HepG2 (cell line): ENCODE data around the gene MRRF. TPM values are rescaled to one million over a fixed set of nuclear protein-coding genes. Genes with fewer than 3 reads are reported as not detected.
A peak's percentile ranks its signal among the peaks of the same experiment; 100 is the strongest.
"Not testable (repeated sequence)": the region's sequence is repeated elsewhere in the genome, so short reads cannot be mapped to it uniquely, and the experiment has no call there.

Source experiments
- ATAC-seq: fragments of 200-7000 bp; cut with Tn5 transposase; 3 replicates; pipeline ENCODE4 v1.9.1; 2020; ENCODE audit warnings: mild to moderate bottlenecking, moderate library complexity
- BruUV-seq: library from RNA; stranded (reverse); fragments of 400-500 nt; replicated peaks from 2 replicates; lab custom pipeline; 2021; lab: Mats Ljungman, UMichigan
- CTCF ChIA-PET: fragments of 300-600 bp; formaldehyde crosslinking; extraction: SDS; loops from one replicate; lab custom pipeline; 2021; ENCODE audit warnings: low total read pairs, inconsistent platforms, low intra/inter-chr PET ratio; lab: Yijun Ruan, JAX
- POLR2A ChIA-PET: fragments of 350-600 bp; sonication (Branson Sonifier 250); formaldehyde crosslinking; loops from one replicate; lab custom pipeline; 2020; ENCODE audit warnings: antibody characterized with exemption, inconsistent platforms; lab: Yijun Ruan, JAX
- DNase-seq: peaks from one replicate; pipeline ENCODE4 v3.0.0-alpha.2; 2015; ENCODE audit warnings: low spot score
- FAIRE-seq: peaks from 3 replicates; lab custom pipeline; 2011; peaks lifted over from hg19 to GRCh38; lab: Jason Lieb, UNC
- H2AFZ ChIP-seq: one replicate; pipeline ENCODE4 v1.6.1; 2011; ENCODE audit warnings: low read length, inconsistent platforms
- H3K27ac ChIP-seq: fragments of 300-600 bp; 3 replicates; pipeline ENCODE4 v1.8.0; 2011; ENCODE audit warnings: mixed run types, mild to moderate bottlenecking, mixed read lengths, low read length, inconsistent platforms; ENCODE audit not compliant: insufficient read depth; ENCODE audit errors: extremely low read length
- H3K27me3 ChIP-seq, 2 experiments: fragments of 200-600 bp in 1 of 2; 2 replicates in 1 of 2; 3 replicates in 1 of 2; pipeline versions ENCODE4 v1.6.0 to v1.8.0; 2011; ENCODE audit warnings: low read length in 2 of 2, mild to moderate bottlenecking in 2 of 2, moderate library complexity in 2 of 2, inconsistent platforms in 1 of 2; ENCODE audit not compliant: insufficient read depth in 2 of 2, control insufficient read depth in 1 of 2
- H3K36me3 ChIP-seq, 2 experiments: fragments of 200-600 bp in 1 of 2; replicated peaks in 1 of 2; 2 replicates in 1 of 2; 3 replicates in 1 of 2; pipeline versions ENCODE4 v1.5.1 to v1.8.0; 2011; ENCODE audit warnings: low read length in 2 of 2, inconsistent platforms in 1 of 2; ENCODE audit not compliant: insufficient read depth in 2 of 2, control insufficient read depth in 1 of 2
- H3K4me1 ChIP-seq: 2 replicates; pipeline ENCODE4 v1.5.1; 2012; ENCODE audit warnings: low read length, inconsistent platforms; ENCODE audit not compliant: insufficient read depth
- H3K4me2 ChIP-seq: 2 replicates; pipeline ENCODE4 v1.6.0; 2011; ENCODE audit warnings: low read depth, low read length, inconsistent platforms
- H3K4me3 ChIP-seq, 3 experiments: fragments of 200-600 bp in 1 of 3; sonication (generic), shearing (Covaris generic) in 1 of 3; replicated peaks in 1 of 3; 2 replicates each; pipeline ENCODE4 v1.5.1; 2011 to 2016; ENCODE audit warnings: low read length in 3 of 3, inconsistent platforms in 2 of 3, low read depth in 2 of 3, mild to moderate bottlenecking in 2 of 3, control low read depth in 1 of 3, mixed read lengths in 1 of 3; ENCODE audit not compliant: insufficient read depth in 1 of 3
- H3K79me2 ChIP-seq: one replicate; pipeline ENCODE4 v1.6.1; 2011; ENCODE audit warnings: low read length, inconsistent platforms; ENCODE audit not compliant: insufficient read depth
- H3K9ac ChIP-seq: 2 replicates; pipeline ENCODE4 v1.6.0; 2011; ENCODE audit warnings: mild to moderate bottlenecking, low read depth, low read length, inconsistent platforms; ENCODE audit not compliant: insufficient read depth
- H3K9me3 ChIP-seq: 2 replicates; pipeline ENCODE4 v1.5.1; 2012; ENCODE audit warnings: mild to moderate bottlenecking, low read length
- H4K20me1 ChIP-seq: 2 replicates; pipeline ENCODE4 v1.6.0; 2011; ENCODE audit warnings: inconsistent platforms, mild to moderate bottlenecking, low read length, moderate library complexity; ENCODE audit not compliant: insufficient read depth
- ARNT2 ChIP-seq: sonication (generic); formaldehyde crosslinking; IDR thresholded peaks from 2 replicates; pipeline ENCODE4 v1.8.0; 2022; ENCODE audit warnings: mild to moderate bottlenecking, low read depth, missing genetic modification reagents, moderate library complexity
- FOSL2 ChIP-seq: sonication (generic); formaldehyde crosslinking; IDR thresholded peaks from 2 replicates; pipeline ENCODE4 v1.4.0; 2020; ENCODE audit warnings: missing genetic modification reagents
- RARA ChIP-seq: IDR thresholded peaks from 2 replicates; pipeline ENCODE4 v1.6.1; 2016; ENCODE audit warnings: missing genetic modification reagents, missing compliant biosample characterization
- SAP130 ChIP-seq: IDR thresholded peaks from 2 replicates; pipeline ENCODE4 v1.6.1; 2016; ENCODE audit warnings: low read depth
- SIN3B ChIP-seq: fragments of 150-350 bp; IDR thresholded peaks from 2 replicates; pipeline ENCODE4 v1.6.1; 2014; ENCODE audit warnings: low read length
- SRSF9 ChIP-seq: fragments of 200-400 bp; formaldehyde crosslinking; IDR thresholded peaks from 2 replicates; pipeline ENCODE4 v1.6.1; 2018; ENCODE audit warnings: borderline replicate concordance, mild to moderate bottlenecking, low read depth, low read length; ENCODE audit not compliant: insufficient read depth, poor library complexity, severe bottlenecking
- U2AF2 ChIP-seq: fragments of 200-400 bp; formaldehyde crosslinking; IDR thresholded peaks from 2 replicates; pipeline ENCODE4 v1.6.1; 2017; ENCODE audit warnings: low read depth, mild to moderate bottlenecking, low read length
- YEATS2 ChIP-seq: sonication (generic); formaldehyde crosslinking; IDR thresholded peaks from 2 replicates; pipeline ENCODE4 v1.4.0; 2020; ENCODE audit warnings: missing genetic modification reagents, borderline replicate concordance
- ZNF143 ChIP-seq: sonication (generic); formaldehyde crosslinking; IDR thresholded peaks from 2 replicates; pipeline ENCODE4 v1.4.0; 2020; ENCODE audit warnings: missing genetic modification reagents
- ZNF180 ChIP-seq: sonication (generic); formaldehyde crosslinking; IDR thresholded peaks from 2 replicates; pipeline ENCODE4 v1.4.0; 2020; ENCODE audit warnings: low read depth, missing genetic modification reagents, borderline replicate concordance
- ZNF318 ChIP-seq: sonication (generic); formaldehyde crosslinking; IDR thresholded peaks from 2 replicates; pipeline ENCODE4 v1.4.0; 2020; ENCODE audit warnings: mild to moderate bottlenecking, missing genetic modification reagents
- WGBS: methylation state at CpG from one replicate; pipeline ENCODE4 v1.1.6; 2017; ENCODE audit warnings: low lambda C conversion rate; 5-methylcytosine and 5-hydroxymethylcytosine counted together
- in situ Hi-C: cut with HindIII; loops from 2 replicates; pipeline ENCODE4 v1.10.0; 2017; ENCODE audit warnings: low pct_unique_long_range_greater_than_20kb; ENCODE audit not compliant: extremely low pct_ligation_motif_present
- intact Hi-C: fragments of 100-400 bp; cut with micrococcal nuclease; formaldehyde crosslinking; loops from one replicate; pipeline ENCODE4 v1.10.0; 2022; ENCODE audit not compliant: unreplicated experiment
- polyA plus RNA-seq, 8 experiments: library from polyadenylated mRNA; depleted of rRNA in 3 of 8; stranded (reverse) in 7 of 8; unstranded in 1 of 8; fragments of >200 nt; fragmentation: Illumina TruSeq in 4 of 8; extraction: Trizol in 4 of 8; gene quantifications; 2 replicates each; pipeline versions ENCODE4 v1.2.1 to v1.2.3, GENCODE V29; 2011 to 2016; ENCODE audit warnings: low read depth in 4 of 8, missing spikeins in 1 of 8, mixed read lengths in 1 of 8; ENCODE audit not compliant: insufficient read depth in 1 of 8
- total RNA-seq, 5 experiments: library from RNA; depleted of rRNA; stranded (reverse); fragments of >200 nt; fragmentation: Illumina TruSeq; extraction: Trizol; gene quantifications; 2 replicates each; pipeline ENCODE4 v1.2.3, GENCODE V29; 2016; ENCODE audit warnings: low read depth in 1 of 5

The MRRF gene
- total and polyA plus RNA-seq, 2 of the 13 experiments (the other 11 are each of a cell fraction or from before 2014, with no cell fraction given), result 37.3 to 44.3 TPM

GRCh38 chr9:122324665-122325064, 60.0 kb downstream of the MRRF start:
- H2AFZ ChIP-seq, H3K27me3 ChIP-seq, H3K9ac ChIP-seq, H3K27ac ChIP-seq, H3K4me2 ChIP-seq, H3K4me3 ChIP-seq, ATAC-seq, H3K79me2 ChIP-seq, H3K9me3 ChIP-seq, H4K20me1 ChIP-seq, in situ Hi-C loops, DNase-seq, POLR2A ChIA-PET, intact Hi-C loops, CTCF ChIA-PET: not testable (repeated sequence)
- BruUV-seq, result TSS peak; percentile 18
- Histone ChIP-seq H3K4me1 (peaks cover 20% of the 10 kb centered on the region), H3K36me3 (peaks cover 9 to 14% of the 10 kb centered on the region in 2 experiments; a peak in 4 of 5 replicates)
- TF ChIP-seq RARA (CRISPR knock-in tag), result peak; percentile 37; the same call in 1 of the 2 replicates
- FAIRE-seq, result peak; percentile 67
- WGBS, result 88% methylated on average over 1 of the region's 1 CpG

- BruUV-seq, result no TSS peak
- 25% methylated on average over 1 of the region's 1 CpG for WGBS
- no peak for TF ChIP-seq ZNF143 (CRISPR knock-in tag)
- no peak for TF ChIP-seq ZNF318 (CRISPR knock-in tag)
- TF ChIP-seq SIN3B, result no peak
- no peak for TF ChIP-seq ZNF180 (CRISPR knock-in tag)
- no peak for TF ChIP-seq YEATS2 (CRISPR knock-in tag)
- TF ChIP-seq SAP130 (CRISPR knock-in tag), result peak; percentile 45; the same call in 1 of the 2 replicates
- no peak for TF ChIP-seq U2AF2
- peak; percentile 71 for TF ChIP-seq FOSL2
- TF ChIP-seq ARNT2 (CRISPR knock-in tag), result no peak
- no peak for TF ChIP-seq SRSF9
These were observed 60.4 kb downstream of the MRRF start for GRCh38 chr9:122325124-122325523.

More at GRCh38 chr9:122325124-122325523, 60.4 kb downstream of the MRRF start:
- Histone ChIP-seq H3K4me1 (peaks cover 20% of the 10 kb centered on the region), H2AFZ (no peak overlapping the region), H3K9ac (no peak overlapping the region), H3K27me3 (no peaks in the 10 kb centered on the region), H3K27ac (no peak overlapping the region), H3K9me3 (no peaks in the 10 kb centered on the region), H3K4me2 (no peak overlapping the region), H3K4me3 (no peak overlapping the region), H3K79me2 (no peaks in the 10 kb centered on the region), H4K20me1 (no peaks in the 10 kb centered on the region), H3K36me3 (peaks cover 9 to 14% of the 10 kb centered on the region in 2 experiments; a peak in 4 of 5 replicates)
- ChIA-PET CTCF (no interaction called here), POLR2A (no interaction called here)
- FAIRE-seq (peak; percentile 40), ATAC-seq (peak; percentile 85), DNase-seq (peak; percentile 79)
- intact Hi-C loops, result no loop called here
- in situ Hi-C loops, result no loop called here
